ENCODE data around the gene FMC1.

DNA sequence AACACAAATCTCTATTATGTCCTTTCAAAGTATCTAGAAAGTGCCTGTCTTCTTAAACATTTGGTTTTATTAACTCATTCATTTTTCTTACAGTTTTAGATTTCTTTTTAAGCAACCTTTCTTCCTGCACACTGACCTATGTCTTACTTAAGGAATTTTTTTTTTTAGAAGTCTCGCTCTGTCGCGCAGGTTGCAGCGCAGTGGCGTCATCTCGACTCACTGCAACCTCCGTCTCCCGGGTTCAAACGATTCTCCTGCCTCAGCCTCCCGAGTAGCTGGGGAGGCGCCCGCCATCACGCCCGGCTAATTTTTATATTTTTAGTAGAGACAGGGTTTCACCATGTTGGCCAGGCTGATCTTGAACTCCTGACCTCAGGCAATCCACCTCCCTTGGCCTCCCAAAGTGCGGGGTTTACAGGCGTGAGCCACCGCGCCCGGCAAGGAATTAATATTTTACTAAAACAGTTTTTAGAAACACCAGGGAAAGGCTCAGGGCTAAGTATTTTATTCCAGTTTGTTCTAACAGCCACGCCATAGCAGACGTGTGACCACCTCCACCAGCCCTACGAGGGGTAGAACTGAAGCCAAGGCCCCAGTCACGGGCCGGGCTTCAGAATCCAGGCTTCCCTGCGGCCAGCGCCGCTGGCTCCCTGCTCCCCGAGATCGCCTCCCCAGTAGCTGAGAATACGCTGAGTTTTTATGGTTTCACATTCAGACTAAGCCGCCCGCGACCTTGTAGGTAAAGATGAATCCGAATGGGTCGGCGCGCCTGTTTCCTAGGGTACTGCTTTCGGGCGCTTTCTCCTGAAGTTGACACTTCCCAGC, 17.6 kb downstream of the FMC1 start:
- TF ChIP-seq, protein P1, sequence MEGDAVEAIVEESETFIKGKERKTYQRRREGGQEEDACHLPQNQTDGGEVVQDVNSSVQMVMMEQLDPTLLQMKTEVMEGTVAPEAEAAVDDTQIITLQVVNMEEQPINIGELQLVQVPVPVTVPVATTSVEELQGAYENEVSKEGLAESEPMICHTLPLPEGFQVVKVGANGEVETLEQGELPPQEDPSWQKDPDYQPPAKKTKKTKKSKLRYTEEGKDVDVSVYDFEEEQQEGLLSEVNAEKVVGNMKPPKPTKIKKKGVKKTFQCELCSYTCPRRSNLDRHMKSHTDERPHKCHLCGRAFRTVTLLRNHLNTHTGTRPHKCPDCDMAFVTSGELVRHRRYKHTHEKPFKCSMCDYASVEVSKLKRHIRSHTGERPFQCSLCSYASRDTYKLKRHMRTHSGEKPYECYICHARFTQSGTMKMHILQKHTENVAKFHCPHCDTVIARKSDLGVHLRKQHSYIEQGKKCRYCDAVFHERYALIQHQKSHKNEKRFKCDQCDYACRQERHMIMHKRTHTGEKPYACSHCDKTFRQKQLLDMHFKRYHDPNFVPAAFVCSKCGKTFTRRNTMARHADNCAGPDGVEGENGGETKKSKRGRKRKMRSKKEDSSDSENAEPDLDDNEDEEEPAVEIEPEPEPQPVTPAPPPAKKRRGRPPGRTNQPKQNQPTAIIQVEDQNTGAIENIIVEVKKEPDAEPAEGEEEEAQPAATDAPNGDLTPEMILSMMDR (IDR thresholded peaks at IDR 0.05), result no peak
- TF ChIP-seq POLR2A (IDR thresholded peaks at IDR 0.05), result no peak

Measured in suprapubic skin (tissue), 3 donors.